ENCODE results near the gene XPNPEP3.

The XPNPEP3 gene

GRCh38 chr22:40950962-40951794 is 94.2 kb downstream of the XPNPEP3 start, which contains the start of gene RBX1:
Gene RBX1, plus strand, starts transcription at chr22:40951378. Its CDS starts 21 bp downstream, at chr22:40951399.
- DNase-seq = peak; percentile 97 to 99 (median 98)

GRCh38 chr22:40951795-40952605 is 95.1 kb downstream of the XPNPEP3 start:
- DNase-seq = peak in 1 of 5 experiments; percentile 59

- DNase-seq = peak in 1 of 5 experiments; percentile 79
Measured at GRCh38 chr22:40953471-40953870, 96.5 kb downstream of the XPNPEP3 start.

GRCh38 chr22:40954113-40954512 is 97.2 kb downstream of the XPNPEP3 start:
- DNase-seq = no peak

- peak in 1 of 5 experiments; percentile 79 for DNase-seq
Measured at GRCh38 chr22:40955571-40955970, 98.6 kb downstream of the XPNPEP3 start.

- DNase-seq = no peak
Measured at GRCh38 chr22:40957601-40958000, 100.7 kb downstream of the XPNPEP3 start.

- no peak for DNase-seq
Measured at GRCh38 chr22:40958299-40958698, 101.4 kb downstream of the XPNPEP3 start.

- DNase-seq = no peak
Measured at GRCh38 chr22:40960145-40960544, 103.2 kb downstream of the XPNPEP3 start.

GRCh38 chr22:40965936-40966725 is 109.2 kb downstream of the XPNPEP3 start:
- no peak for DNase-seq

GRCh38 chr22:40966726-40967085 is 109.8 kb downstream of the XPNPEP3 start:
- no peak for DNase-seq

GRCh38 chr22:40967111-40967760 is 110.3 kb downstream of the XPNPEP3 start:
- no peak for DNase-seq

- DNase-seq = no peak
Measured at GRCh38 chr22:40972587-40972986, 115.6 kb downstream of the XPNPEP3 start.

- DNase-seq = no peak
Measured at GRCh38 chr22:40973144-40973543, 116.2 kb downstream of the XPNPEP3 start.

GRCh38 chr22:40975366-40975765 is 118.4 kb downstream of the XPNPEP3 start:
- no peak for DNase-seq

GRCh38 chr22:40976866-40977700 is 120.1 kb downstream of the XPNPEP3 start:
- no peak for DNase-seq

GRCh38 chr22:40979198-40979597 is 122.2 kb downstream of the XPNPEP3 start:
- no peak for DNase-seq

GRCh38 chr22:40979871-40980270 is 122.9 kb downstream of the XPNPEP3 start:
- DNase-seq = no peak
